ENCODE results near the gene HTR3E. TPM values are rescaled to one million over a fixed set of nuclear protein-coding genes. Genes with fewer than 3 reads are reported as not detected.

Gene HTR3E
- total RNA-seq, 1 donor from 2014 or later, result not detected

DNA sequence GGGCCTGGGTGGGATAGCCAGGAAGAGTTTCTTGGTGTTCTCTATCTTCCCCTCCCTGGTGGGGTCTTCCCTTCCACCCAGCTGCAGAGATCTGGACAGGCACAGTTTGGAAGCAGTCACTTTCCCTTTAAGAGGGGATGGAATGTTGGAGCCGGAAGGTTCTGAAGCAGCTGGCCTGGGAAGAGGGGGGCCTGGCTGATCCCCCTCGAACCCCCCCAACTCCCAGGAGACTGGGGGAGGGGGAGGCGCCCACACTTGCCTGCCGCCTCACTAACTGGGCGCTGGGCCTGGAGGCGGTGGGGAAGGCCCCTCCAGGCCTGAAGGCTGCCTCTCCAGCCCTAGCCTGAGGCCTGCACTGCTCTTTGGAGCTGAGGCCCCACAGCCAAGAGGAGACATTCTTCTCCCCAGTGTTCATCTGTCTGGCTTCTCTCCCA, 59.7 kb downstream of the HTR3E start:
- DNase-seq (ENCODE audit: low spot score), result no peak

Other genes starting within 250 kb of the HTR3E start
- gene PARL, start 212.2 kb upstream of the HTR3E start, total RNA-seq, result 75.0 TPM
- gene ABCC5, start 79.2 kb upstream of the HTR3E start, total RNA-seq, result 119 TPM
- not detected for gene HTR3D, start 65.3 kb upstream of the HTR3E start, total RNA-seq
- gene HTR3C, start 44.0 kb upstream of the HTR3E start, total RNA-seq, result not detected
- gene EIF2B5, start 38.3 kb downstream of the HTR3E start, total RNA-seq, result 48.6 TPM
- 61.1 TPM for gene DVL3, start 58.3 kb downstream of the HTR3E start, total RNA-seq
- gene AP2M1, start 77.8 kb downstream of the HTR3E start, total RNA-seq, result 243 TPM
- gene ABCF3, start 89.1 kb downstream of the HTR3E start, total RNA-seq, result 77.6 TPM
- not detected for gene VWA5B2, start 132.5 kb downstream of the HTR3E start, total RNA-seq
- 46.2 TPM for gene ALG3, start 151.9 kb downstream of the HTR3E start, total RNA-seq
- 3.1 TPM for gene EEF1AKMT4, start 152.6 kb downstream of the HTR3E start, total RNA-seq
- not detected for gene CAMK2N2, start 164.5 kb downstream of the HTR3E start, total RNA-seq
- gene ECE2, start 179.0 kb downstream of the HTR3E start, total RNA-seq, result 0.81 TPM
- gene PSMD2, start 202.2 kb downstream of the HTR3E start, total RNA-seq, result 136 TPM
- gene EIF4G1, start 217.5 kb downstream of the HTR3E start, total RNA-seq, result 351 TPM
- gene FAM131A, start 240.5 kb downstream of the HTR3E start, total RNA-seq, result 13.5 TPM

All from ureter (tissue), 1 donor.